ENCODE measurements around the gene KCNIP4. TPM values are rescaled to one million over a fixed set of nuclear protein-coding genes. Genes with fewer than 3 reads are reported as not detected.
A peak's percentile ranks its signal among the peaks of the same experiment; 100 is the strongest.

KCNIP4 gene
- total RNA-seq, 1 donor from 2014 or later, result 0.59 TPM

GRCh38 chr4:20829617-20830357 is 1118.8 kb downstream of the KCNIP4 start:
- no peaks in the 10 kb centered on the region for H3K27me3 Mint-ChIP-seq (ENCODE audit: low read depth, unreplicated experiment)
- FAIRE-seq, result no peak
- H3K79me2 ChIP-seq (ENCODE audit: insufficient read depth, low read length), result no peaks in the 10 kb centered on the region
- no peaks in the 10 kb centered on the region for H3K27me3 ChIP-seq (ENCODE audit: insufficient read depth, low read length)
- peaks cover 2% of the 10 kb centered on the region for H3K9me3 Mint-ChIP-seq (ENCODE audit: unreplicated experiment)
- no peak overlapping the region for H3K4me2 ChIP-seq (ENCODE audit: low read length)
- no peak for DNase-seq (ENCODE audit: low read depth)
- H3K9ac ChIP-seq (ENCODE audit: low read length), result no peak overlapping the region
- H3K4me1 Mint-ChIP-seq (ENCODE audit: low read depth, unreplicated experiment), result peaks cover 29% of the 10 kb centered on the region
- H3K4me1 ChIP-seq (ENCODE audit: insufficient read depth, low read length), result no peaks in the 10 kb centered on the region
- H2AFZ ChIP-seq (ENCODE audit: low read depth, low read length), result no peak overlapping the region
- peak overlapping the region; percentile 90 for H3K27ac Mint-ChIP-seq (ENCODE audit: unreplicated experiment)
- H3K4me3 ChIP-seq (ENCODE audit: insufficient read depth, low read depth, low read length), result no peak overlapping the region
- H4K20me1 ChIP-seq (ENCODE audit: insufficient read depth, low read length), result no peaks in the 10 kb centered on the region
- H3K36me3 ChIP-seq (ENCODE audit: insufficient read depth, low read length), result no peaks in the 10 kb centered on the region
- no peak overlapping the region for H3K4me3 Mint-ChIP-seq (ENCODE audit: unreplicated experiment)
- H3K9me3 ChIP-seq (ENCODE audit: insufficient read depth, low read depth, low read length), result no peaks in the 10 kb centered on the region
- TF ChIP-seq CTCF (IDR thresholded peaks at IDR 0.05; ENCODE audit: insufficient read depth, low read depth, low read length) (no peak), EZH2 (IDR thresholded peaks at IDR 0.05; ENCODE audit: insufficient read depth, low read length) (no peak)
- H3K27ac ChIP-seq (ENCODE audit: low read depth, low read length), result no peak overlapping the region
- H3K36me3 Mint-ChIP-seq (ENCODE audit: low read depth, unreplicated experiment), result no peaks in the 10 kb centered on the region

GRCh38 chr4:20825505-20825904 is 1123.1 kb downstream of the KCNIP4 start:
- H3K9ac ChIP-seq (ENCODE audit: low read length), result no peak overlapping the region
- H3K4me3 Mint-ChIP-seq (ENCODE audit: unreplicated experiment), result no peak overlapping the region
- no peaks in the 10 kb centered on the region for H4K20me1 ChIP-seq (ENCODE audit: insufficient read depth, low read length)
- H3K36me3 ChIP-seq (ENCODE audit: insufficient read depth, low read length), result no peaks in the 10 kb centered on the region
- no peak overlapping the region for H3K27ac ChIP-seq (ENCODE audit: low read depth, low read length)
- H3K79me2 ChIP-seq (ENCODE audit: insufficient read depth, low read length), result no peaks in the 10 kb centered on the region
- H3K4me1 Mint-ChIP-seq (ENCODE audit: low read depth, unreplicated experiment), result peaks cover 17% of the 10 kb centered on the region
- H3K27ac Mint-ChIP-seq (ENCODE audit: unreplicated experiment), result no peak overlapping the region
- no peaks in the 10 kb centered on the region for H3K27me3 Mint-ChIP-seq (ENCODE audit: low read depth, unreplicated experiment)
- FAIRE-seq, result no peak
- DNase-seq (ENCODE audit: low read depth), result no peak
- H3K9me3 Mint-ChIP-seq (ENCODE audit: unreplicated experiment), result peaks cover 2% of the 10 kb centered on the region
- H3K4me1 ChIP-seq (ENCODE audit: insufficient read depth, low read length), result no peaks in the 10 kb centered on the region
- no peak overlapping the region for H3K4me2 ChIP-seq (ENCODE audit: low read length)
- H3K4me3 ChIP-seq (ENCODE audit: insufficient read depth, low read depth, low read length), result no peak overlapping the region
- H2AFZ ChIP-seq (ENCODE audit: low read depth, low read length), result no peak overlapping the region
- no peaks in the 10 kb centered on the region for H3K36me3 Mint-ChIP-seq (ENCODE audit: low read depth, unreplicated experiment)
- H3K9me3 ChIP-seq (ENCODE audit: insufficient read depth, low read depth, low read length), result no peaks in the 10 kb centered on the region
- no peaks in the 10 kb centered on the region for H3K27me3 ChIP-seq (ENCODE audit: insufficient read depth, low read length)
- TF ChIP-seq EZH2 (IDR thresholded peaks at IDR 0.05; ENCODE audit: insufficient read depth, low read length), result no peak
- no peak for TF ChIP-seq CTCF (IDR thresholded peaks at IDR 0.05; ENCODE audit: insufficient read depth, low read depth, low read length)

- no peak for FAIRE-seq
- Mint-ChIP-seq H3K36me3 (ENCODE audit: low read depth, unreplicated experiment) (no peaks in the 10 kb centered on the region), H3K27me3 (ENCODE audit: low read depth, unreplicated experiment) (no peaks in the 10 kb centered on the region), H3K4me1 (ENCODE audit: low read depth, unreplicated experiment) (peaks cover 3% of the 10 kb centered on the region), H3K27ac (ENCODE audit: unreplicated experiment) (no peak overlapping the region), H3K9me3 (ENCODE audit: unreplicated experiment) (no peaks in the 10 kb centered on the region), H3K4me3 (ENCODE audit: unreplicated experiment) (no peak overlapping the region)
- no peaks in the 10 kb centered on the region for H3K4me1 ChIP-seq (ENCODE audit: insufficient read depth, low read length)
- H4K20me1 ChIP-seq (ENCODE audit: insufficient read depth, low read length), result no peaks in the 10 kb centered on the region
- no peak overlapping the region for H3K4me2 ChIP-seq (ENCODE audit: low read length)
- H3K9ac ChIP-seq (ENCODE audit: low read length), result no peak overlapping the region
- no peak for DNase-seq (ENCODE audit: low read depth)
- H3K36me3 ChIP-seq (ENCODE audit: insufficient read depth, low read length), result no peaks in the 10 kb centered on the region
- H3K79me2 ChIP-seq (ENCODE audit: insufficient read depth, low read length), result no peaks in the 10 kb centered on the region
- no peak overlapping the region for H3K4me3 ChIP-seq (ENCODE audit: insufficient read depth, low read depth, low read length)
- no peak overlapping the region for H2AFZ ChIP-seq (ENCODE audit: low read depth, low read length)
- no peak overlapping the region for H3K27ac ChIP-seq (ENCODE audit: low read depth, low read length)
- H3K9me3 ChIP-seq (ENCODE audit: insufficient read depth, low read depth, low read length), result no peaks in the 10 kb centered on the region
- H3K27me3 ChIP-seq (ENCODE audit: insufficient read depth, low read length), result no peaks in the 10 kb centered on the region
- TF ChIP-seq EZH2 (IDR thresholded peaks at IDR 0.05; ENCODE audit: insufficient read depth, low read length), result no peak
- TF ChIP-seq CTCF (IDR thresholded peaks at IDR 0.05; ENCODE audit: insufficient read depth, low read depth, low read length), result no peak
Observed at GRCh38 chr4:20816287-20816686, 1132.3 kb downstream of the KCNIP4 start.
